GM19035 (cell line): Measurements from ENCODE around the gene MYL12A.

ENCODE experiments used
- ATAC-seq: cut with Tn5 transposase; IDR thresholded peaks from one replicate; pipeline ENCODE4 v1.9.1; 2021; ENCODE audit not compliant: unreplicated experiment

The MYL12A gene

DNA sequence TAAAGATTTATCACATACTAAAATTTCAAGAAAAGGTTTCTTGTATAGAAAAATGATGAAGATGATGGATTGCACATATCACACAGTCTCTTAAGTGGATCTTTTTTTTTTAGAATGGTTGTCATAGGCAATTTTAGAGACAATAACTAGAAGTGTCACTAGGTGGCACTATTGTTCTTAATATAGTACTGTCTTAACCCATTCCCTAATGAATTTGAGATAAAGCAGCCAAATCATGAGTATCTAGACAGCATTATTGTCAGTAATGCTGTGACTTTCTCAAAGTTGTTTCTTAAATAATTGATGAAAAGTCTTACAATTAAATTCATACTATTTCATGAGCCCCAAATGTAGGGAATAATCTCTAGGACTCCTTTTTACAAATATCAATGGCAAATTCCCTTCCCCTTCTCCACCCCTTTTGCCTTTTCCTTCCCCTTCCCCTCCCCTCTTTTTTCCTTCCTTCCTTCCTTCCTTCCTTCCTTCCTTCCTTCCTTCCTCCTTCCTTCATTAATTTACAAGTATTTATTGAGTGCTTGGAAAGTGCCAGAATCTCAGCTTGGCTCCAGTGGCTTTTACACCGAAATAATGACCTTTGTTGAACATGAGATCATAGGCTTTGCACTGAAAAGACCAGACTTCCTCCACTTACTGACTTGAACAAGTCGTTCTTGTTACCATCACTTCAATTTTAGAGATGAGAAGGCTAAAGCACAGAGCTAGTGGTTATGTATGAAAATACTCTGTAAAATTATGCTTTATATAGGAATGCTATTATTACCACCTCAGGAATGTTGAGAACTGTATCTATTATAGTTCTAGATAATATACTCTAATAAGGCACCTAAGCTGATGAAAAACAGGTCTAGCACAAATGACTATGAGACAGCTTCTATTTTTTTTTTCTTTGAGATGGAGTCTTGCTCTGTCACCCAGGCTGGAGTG, 34.1 kb downstream of the MYL12A start:
- ATAC-seq = peak; percentile 59

DNA sequence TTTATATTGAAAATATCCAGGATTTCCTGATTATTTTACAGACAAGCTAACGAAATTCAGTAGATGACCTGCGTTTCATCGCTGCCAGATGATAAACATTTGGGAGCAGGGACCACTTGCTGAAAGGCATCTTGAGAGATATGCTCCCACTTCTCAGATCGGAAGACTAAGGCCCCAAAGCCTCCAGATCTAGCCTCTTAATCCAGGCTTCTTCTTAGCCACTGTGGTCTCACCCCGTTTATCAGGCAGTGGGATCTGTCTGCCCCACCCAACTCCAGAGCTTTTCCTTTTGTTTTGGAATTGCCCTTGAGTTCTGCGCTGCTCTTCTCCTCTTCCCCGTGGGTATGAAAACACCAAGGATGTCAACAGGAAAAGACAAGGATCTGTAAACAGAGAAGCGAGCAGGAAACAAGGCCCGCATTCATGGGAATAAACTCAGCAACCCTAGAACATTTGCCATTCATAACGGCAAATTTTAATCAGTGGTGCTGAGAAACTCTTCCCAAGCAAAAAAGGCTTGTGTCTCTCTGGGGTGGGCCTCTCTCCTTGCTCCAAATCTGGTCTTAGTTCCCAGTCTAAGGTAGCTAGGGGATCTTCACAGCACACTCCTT, 35.8 kb downstream of the MYL12A start:
- no peak for ATAC-seq

DNA sequence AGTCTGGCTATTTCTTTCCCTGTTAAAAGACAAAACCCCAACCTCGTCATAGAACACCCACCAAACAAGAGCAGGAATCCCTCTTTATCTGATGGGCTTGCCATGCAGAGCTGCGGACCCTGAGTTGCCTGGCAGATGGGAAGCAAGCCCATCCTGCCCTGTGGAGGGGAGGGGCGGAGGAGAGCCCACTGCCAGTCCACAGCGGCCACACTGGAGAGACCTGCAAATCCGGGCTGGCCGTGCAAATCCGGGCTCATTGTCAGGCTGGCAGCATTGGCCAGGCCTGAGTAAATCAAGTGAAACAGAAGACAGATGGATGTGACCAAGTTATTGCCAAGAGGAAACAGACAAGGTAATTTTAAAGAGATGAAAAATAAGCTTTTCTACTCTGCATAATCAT, 36.3 kb downstream of the MYL12A start:
- no peak for ATAC-seq

DNA sequence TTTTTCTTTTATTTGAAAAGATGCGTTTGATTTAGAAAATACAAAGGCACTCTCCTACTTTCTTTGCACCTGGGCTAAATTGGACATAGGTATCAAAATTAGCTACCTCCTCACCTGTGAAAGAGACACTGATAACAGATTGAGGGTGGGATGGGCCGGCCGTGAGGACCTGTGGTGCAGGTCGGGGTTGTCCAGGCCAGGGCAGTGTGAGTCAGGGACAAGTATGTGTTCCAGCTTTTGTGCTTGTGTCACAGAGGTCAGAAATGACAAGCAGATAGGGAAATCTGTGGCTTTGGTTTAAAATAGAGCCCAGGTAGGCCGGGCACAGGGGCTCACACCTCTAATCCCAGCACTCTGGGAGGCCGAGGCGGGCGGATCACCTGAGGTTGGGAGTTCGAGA, 36.9 kb downstream of the MYL12A start:
- no peak for ATAC-seq

DNA sequence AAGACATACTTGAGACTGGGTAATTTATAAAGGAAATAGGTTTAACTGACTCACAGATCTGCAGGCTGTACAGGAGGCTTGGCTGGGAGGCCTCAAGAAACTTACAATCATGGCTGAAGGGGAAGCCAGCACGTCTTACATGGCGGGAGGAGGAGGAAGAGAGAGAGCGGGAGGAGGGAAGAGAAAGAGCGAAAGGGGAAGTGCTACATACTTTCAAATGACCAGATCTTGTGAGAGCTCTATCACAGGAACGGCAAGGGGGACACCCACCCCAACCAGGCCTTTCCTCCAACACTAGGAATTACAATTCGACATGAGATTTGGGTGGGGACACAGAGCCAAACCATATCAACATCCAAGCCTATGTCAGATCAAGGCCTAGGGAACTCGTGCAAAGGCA, 38.6 kb downstream of the MYL12A start:
- no peak for ATAC-seq

DNA sequence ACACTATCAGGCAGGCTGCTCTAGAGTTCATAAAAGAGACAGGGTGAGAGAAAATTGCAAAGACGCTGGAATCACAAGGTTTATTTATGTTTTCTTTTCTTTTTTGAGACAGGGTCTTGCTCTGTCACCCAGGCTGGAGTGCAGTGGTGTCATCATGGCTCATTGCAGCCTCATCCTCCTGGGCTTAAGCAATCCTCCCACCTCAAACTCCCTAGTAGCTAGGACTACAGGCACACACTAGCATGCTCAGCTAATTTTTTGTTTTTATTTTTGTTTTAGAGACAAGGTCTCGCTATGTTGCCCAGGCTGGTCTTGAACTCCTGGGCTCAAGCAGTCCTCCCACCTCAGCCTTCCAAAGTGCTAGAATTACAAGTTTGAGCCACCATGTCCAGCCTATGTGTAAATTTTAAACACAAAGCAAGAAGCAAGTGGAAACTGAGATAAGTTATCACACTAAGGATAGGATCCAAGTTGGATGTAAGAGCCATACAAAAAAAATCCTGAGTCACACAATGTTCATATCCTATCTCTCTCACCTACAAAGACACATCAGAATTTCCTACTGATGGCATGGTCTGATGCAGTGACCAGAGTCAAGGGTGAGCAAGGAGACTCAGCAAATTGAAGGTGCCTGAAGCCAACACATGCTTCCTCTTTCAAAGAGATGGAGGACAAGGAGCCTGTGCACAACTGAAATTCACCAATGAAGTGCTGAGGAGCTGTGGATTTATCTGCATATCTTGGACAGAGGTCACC, 45.8 kb downstream of the MYL12A start:
- ATAC-seq = no peak

DNA sequence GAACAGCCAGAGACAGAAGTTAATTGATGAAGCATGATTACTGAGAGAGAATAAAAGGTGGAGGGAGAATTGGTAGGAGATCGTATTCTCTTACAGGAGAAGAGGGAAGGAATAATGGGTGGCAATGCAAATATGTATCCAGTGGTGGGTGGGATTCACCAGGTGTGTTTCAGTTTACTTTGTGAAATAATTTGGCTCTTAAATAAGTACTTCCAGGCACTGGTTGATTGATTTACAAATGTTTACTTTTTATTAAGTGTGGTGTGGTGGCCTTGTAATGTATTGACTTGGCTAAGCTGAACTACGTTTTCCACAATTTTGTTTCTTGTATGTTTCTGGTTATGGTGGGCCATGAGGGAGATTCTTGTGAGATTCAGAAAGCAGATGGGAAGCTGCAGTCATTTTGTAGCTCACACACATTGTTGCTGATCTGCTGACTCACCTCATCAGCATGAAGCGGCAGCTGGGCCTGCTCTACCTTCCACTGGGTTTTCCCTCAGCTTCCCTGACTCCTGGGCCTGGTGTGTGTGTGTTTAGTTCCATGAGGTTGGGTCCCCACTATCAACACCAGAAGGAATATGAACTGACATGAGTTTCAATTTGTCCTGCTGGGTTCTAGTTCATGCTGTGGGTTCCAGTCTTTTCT, 47.0 kb downstream of the MYL12A start:
- ATAC-seq = no peak

DNA sequence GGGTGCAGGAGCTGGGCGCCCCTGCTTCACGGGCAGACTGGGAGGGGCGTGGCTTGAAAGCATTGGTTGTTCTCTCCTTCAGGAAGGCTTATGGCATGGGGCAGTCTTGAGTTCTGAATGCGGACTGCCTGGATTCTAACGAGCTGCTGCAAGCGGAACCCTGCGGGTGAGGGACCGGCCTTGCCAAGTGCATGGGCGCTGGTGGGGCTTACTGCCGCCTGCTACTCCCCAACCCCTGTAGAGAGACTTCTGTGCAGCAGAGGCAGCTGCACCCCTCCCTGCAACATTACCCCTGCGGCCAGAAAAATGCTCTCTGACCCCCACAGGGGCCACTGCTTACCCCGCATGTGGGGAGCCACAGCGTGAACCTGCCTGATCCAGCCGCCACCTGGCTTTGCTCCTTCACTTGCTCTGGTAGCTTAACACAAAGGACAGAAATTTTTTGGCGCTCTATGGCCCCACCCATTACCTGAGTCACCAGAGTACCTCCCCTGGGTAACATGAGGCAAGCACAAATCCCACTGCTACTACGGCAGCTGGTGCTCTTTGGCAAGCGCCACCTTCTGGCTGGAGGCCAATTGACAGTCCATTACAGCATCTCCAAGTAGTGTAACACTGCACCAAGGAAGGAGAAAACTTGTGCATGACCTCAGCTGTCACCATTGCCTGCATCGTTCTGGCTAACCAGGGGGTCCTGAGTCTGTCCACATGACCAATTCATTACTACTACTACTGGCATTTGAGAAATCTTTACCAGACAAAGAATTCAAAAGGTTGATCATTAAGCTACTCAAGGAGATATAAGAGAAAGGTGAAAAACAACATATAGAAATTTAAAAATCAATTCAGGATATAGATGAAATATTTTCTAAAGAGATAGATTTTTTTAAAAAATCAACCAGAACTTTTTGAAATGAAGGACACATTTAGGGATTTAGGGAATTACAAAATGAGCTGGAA, 49.7 kb downstream of the MYL12A start:
- peak; percentile 99 for ATAC-seq

DNA sequence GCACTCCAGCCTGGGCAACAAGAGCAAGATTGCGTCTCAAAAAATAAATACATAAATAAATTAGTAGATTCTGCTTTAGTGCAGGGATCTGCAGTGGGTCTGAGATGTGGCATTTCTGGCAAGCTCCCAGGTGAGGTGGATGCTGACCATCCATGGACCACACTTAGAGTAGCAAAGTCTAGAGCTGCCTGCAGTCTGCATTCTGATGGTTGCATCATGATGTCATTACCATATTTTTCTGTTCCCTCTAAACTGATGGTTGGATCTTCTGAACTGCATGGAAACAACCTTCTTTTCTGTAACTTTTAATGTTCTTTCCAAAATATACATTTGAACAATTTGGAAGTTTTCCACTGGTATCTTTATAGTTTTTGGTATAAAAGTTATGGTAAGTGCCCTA, 57.2 kb downstream of the MYL12A start:
- ATAC-seq = no peak

DNA sequence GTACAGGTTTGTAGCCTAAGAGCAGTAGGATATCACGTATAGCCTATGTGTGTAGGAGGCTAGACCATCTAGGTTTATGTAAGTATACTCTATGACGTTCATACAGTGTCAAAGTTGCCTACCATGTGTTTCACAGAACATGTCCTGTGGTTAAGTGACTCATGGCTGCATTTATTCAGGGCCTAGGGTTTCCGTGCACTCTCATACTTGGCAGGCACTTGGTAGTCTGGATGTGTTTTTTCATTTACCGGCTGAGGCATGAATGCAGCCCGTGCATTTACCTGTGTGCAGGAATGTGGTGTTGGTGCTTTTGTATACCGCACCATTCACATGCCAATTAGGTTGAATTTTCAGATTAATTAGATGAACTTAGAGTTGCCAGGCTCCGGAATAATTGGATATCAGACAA, 57.8 kb downstream of the MYL12A start:
- no peak for ATAC-seq
